ENCODE results near the gene TOX2.

GRCh38 chr20:43977252-43977651 lies 62.6 kb downstream of the TOX2 start:
- no peak for TF ChIP-seq CTCF (conservative IDR thresholded peaks at IDR 0.05 in 1 of 2, IDR thresholded peaks at IDR 0.05 in 1 of 2; ENCODE audit: extremely low read depth in 1 of 2, insufficient read depth in 1 of 2, low read depth in 1 of 2, low read length in 2 of 2)
- TF ChIP-seq EZH2 (IDR thresholded peaks at IDR 0.05; ENCODE audit: borderline replicate concordance, low read length) = no peak

Data from mammary epithelial cell (primary cell).